ENCODE results near the gene SLC28A1. TPM values are rescaled to one million over a fixed set of nuclear protein-coding genes. Genes with fewer than 3 reads are reported as not detected.
A peak's percentile ranks its signal among the peaks of the same experiment; 100 is the strongest.
"Not testable (repeated sequence)": the region's sequence is repeated elsewhere in the genome, so short reads cannot be mapped to it uniquely, and the experiment has no call there.

The SLC28A1 gene
- total RNA-seq, 2 experiments from 2014 or later, result not detected

DNA sequence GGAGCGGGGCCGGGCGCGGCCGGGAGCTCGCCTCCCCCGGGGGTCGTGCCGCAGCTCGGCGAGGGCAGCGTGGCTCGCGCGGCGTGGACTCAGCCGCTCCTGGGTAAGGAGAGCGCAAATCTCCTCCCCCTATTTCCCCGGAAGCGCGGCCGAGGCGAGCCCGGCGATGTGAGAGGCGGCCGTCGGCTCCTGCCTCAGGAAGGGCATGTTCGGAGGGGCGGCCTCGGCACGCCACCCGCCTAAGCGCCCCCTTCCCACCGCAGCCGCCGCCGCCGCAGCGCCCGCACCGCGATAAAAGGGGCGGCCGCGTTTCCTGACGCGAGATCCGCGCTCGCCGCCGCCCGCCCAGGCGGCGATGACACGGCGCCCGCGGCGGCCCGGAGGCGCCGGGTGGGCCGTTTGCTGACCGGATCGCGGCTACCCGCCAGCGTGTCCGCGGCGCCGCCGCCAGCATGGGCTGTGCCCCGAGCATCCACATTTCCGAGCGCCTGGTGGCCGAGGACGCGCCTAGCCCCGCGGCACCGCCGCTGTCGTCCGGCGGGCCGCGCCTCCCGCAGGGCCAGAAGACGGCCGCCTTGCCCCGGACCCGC, 97.3 kb downstream of the SLC28A1 start, which contains the start of gene PDE8A:
PDE8A (plus strand) TSS at position 146 of the 590 bp plus-strand sequence; CDS start at position 453, 307 bp downstream.
- H3K27me3 Mint-ChIP-seq, result peaks cover 5% of the 10 kb centered on the region
- H3K4me3 Mint-ChIP-seq, result peak within 1 kb of the TSS; percentile 96
- peaks cover 54% of the 10 kb centered on the region for H3K4me1 Mint-ChIP-seq
- peaks cover 5% of the 10 kb centered on the region for H3K36me3 Mint-ChIP-seq (ENCODE audit: low read depth)
- CTCF ChIA-PET, result interaction anchor here (1.2 to 1.8 kb wide), 2 partner anchors 45 to 383 kb away, joined by 3 to 6 read pairs; no protein-coding TSS in a partner anchor
- peak within 1 kb of the TSS; percentile 94 for H3K27ac Mint-ChIP-seq
- H3K9me3 Mint-ChIP-seq, result no peaks in the 10 kb centered on the region
- DNase-seq, result peak; percentile 67
- POLR2A ChIA-PET, result interaction anchor here (0.8 to 2.4 kb wide), 15 partner anchors 10 to 411 kb away, joined by 3 to 17 read pairs (median 4); no protein-coding TSS in a partner anchor

DNA sequence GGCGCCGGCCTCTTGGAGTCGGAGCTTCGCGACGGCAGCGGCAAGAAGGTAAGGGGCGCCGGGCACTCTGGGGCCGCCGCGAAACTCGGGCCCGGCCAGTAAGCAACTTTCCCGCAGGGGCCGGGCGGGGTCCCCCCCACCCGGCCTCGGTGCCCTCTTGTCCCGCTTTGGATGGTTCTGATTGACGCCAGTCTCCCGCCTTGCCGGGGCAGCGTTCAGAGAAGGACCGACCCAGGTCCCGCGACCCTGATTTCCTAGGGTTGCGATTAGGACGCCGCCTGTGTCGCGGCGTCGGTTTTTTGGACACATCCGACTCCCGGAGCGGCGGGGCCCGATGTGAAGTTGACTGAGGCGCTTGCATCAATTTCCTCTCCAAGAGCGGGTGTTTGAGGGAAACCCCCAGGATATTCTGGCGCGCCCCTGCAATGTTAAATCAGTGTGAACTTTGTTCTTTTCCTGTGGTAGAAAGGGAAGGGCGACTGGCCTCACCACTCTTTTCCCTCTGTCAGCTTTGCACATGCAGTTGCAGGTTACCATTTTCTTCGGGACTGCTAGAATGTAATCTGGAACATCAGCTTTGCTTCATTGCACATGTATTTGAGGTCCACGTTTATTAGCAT, 97.9 kb downstream of the SLC28A1 start:
- H3K27ac Mint-ChIP-seq, result peak overlapping the region; percentile 89
- H3K36me3 Mint-ChIP-seq (ENCODE audit: low read depth), result peaks cover 5% of the 10 kb centered on the region
- H3K9me3 Mint-ChIP-seq, result no peaks in the 10 kb centered on the region
- peak overlapping the region; percentile 96 for H3K4me3 Mint-ChIP-seq
- CTCF ChIA-PET, result interaction anchor here (1.2 kb wide), 1 partner anchor 45 kb away, joined by 3 read pairs; no protein-coding TSS in a partner anchor
- POLR2A ChIA-PET, result interaction anchor here (0.6 to 2.4 kb wide), 3 partner anchors 10 to 107 kb away, joined by 3 to 12 read pairs (median 4); no protein-coding TSS in a partner anchor
- peaks cover 5% of the 10 kb centered on the region for H3K27me3 Mint-ChIP-seq
- peaks cover 57% of the 10 kb centered on the region for H3K4me1 Mint-ChIP-seq
- peak; percentile 61 for DNase-seq

DNA sequence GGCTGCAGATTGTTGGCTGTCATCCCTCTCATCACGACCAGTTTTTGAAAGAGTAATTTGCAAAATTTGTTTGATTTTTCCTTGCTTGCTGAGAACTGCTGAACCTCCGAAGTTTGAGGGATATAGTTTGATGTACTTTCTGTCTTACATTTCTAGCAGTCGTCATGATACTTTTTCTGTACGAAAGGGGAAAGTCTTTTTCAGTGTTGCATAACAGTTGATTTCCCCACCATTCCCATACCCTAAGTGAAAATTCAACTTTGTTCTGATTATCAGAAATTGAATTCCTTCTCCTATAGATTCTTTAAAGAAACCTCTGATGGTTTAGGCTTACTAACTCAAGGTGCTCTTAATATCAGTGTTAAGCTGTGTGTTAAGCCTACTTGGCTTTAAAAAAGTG, 98.8 kb downstream of the SLC28A1 start:
- Mint-ChIP-seq H3K9me3 (no peaks in the 10 kb centered on the region), H3K36me3 (ENCODE audit: low read depth) (peaks cover 5% of the 10 kb centered on the region), H3K27ac (peak overlapping the region; percentile 89), H3K27me3 (peaks cover 4% of the 10 kb centered on the region), H3K4me1 (peaks cover 64% of the 10 kb centered on the region), H3K4me3 (peak overlapping the region; percentile 96)
- POLR2A ChIA-PET, result interaction anchor here (0.6 kb wide), 1 partner anchor 106 kb away, joined by 3 read pairs; no protein-coding TSS in a partner anchor
- CTCF ChIA-PET, result no interaction called here
- DNase-seq, result no peak

DNA sequence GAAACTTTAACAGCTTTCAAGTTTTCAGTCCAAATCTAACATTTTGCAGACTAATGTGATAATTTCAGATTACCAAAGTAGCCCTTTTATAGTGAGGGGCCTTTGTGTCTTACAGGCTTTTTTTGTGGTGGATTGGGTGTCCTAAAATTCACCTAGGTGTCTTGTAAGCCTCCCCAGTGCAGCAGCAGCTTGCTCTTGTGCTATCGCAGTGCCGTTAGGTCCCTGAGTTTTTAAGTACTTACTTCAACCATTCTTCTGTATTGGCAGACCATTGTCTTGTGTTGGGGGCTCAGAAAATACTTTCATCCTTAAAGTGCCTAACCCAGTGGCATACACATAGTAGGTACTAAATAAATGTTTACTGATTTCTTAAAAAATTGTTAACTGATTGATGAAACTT, 99.2 kb downstream of the SLC28A1 start:
- no peak for DNase-seq
- ChIA-PET POLR2A (no interaction called here), CTCF (no interaction called here)
- H3K4me1 Mint-ChIP-seq, result peaks cover 66% of the 10 kb centered on the region
- no peak overlapping the region for H3K27ac Mint-ChIP-seq
- no peaks in the 10 kb centered on the region for H3K27me3 Mint-ChIP-seq
- H3K9me3 Mint-ChIP-seq, result no peaks in the 10 kb centered on the region
- H3K36me3 Mint-ChIP-seq (ENCODE audit: low read depth), result peaks cover 5% of the 10 kb centered on the region
- H3K4me3 Mint-ChIP-seq, result peak overlapping the region; percentile 96

DNA sequence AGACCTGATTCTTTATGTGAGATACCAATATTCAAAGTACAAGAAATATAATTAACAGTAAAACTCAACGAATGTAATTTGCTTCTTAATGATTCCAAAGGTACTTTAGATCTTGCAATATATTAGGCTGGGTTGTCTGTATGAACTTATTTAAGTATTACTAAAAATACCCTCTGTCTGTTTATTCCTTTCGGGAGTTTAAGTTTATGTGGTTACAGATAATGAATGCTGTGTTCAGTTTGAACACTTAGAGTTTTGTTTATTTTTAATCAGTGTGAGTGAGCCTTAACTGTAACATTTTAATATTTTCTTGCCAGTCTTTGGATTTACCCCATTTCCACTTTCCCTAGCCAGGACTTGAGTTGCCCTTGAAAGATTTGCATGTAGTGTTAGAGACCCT, 100.7 kb downstream of the SLC28A1 start:
- Mint-ChIP-seq H3K4me1 (peaks cover 63% of the 10 kb centered on the region), H3K27ac (no peak overlapping the region), H3K27me3 (no peaks in the 10 kb centered on the region), H3K9me3 (no peaks in the 10 kb centered on the region), H3K4me3 (no peak overlapping the region), H3K36me3 (ENCODE audit: low read depth) (peaks cover 5% of the 10 kb centered on the region)
- no peak for DNase-seq
- CTCF ChIA-PET, result no interaction called here
- POLR2A ChIA-PET, result no interaction called here

DNA sequence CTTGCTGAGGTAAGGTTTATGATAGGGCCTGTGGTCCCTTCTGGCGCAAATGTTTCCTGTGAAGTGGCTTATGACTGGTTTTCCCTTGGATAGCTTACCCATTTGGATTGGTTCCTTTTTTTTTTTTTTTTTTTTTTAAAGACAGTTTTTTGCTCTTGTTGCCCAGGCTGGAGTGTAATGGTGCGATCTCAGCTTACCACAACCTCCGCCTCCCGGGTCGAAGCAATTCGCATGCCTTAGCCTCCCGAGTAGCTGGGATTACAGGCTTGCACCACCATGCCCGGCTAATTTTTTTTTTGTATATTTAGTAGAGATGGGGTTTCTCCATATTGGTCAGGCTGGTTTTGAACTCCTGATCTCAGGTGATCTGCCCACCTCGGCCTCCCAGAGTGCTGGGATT, 102.9 kb downstream of the SLC28A1 start:
- not testable (repeated sequence) for H3K36me3 Mint-ChIP-seq (ENCODE audit: low read depth); H3K27me3 Mint-ChIP-seq; H3K4me3 Mint-ChIP-seq; H3K9me3 Mint-ChIP-seq; DNase-seq
- ChIA-PET CTCF (interaction anchor here (0.9 to 1.7 kb wide), 4 partner anchors 18 to 417 kb away, joined by 3 to 4 read pairs (median 4); no protein-coding TSS in a partner anchor), POLR2A (interaction anchor here (2.0 kb wide), 1 partner anchor 43 kb away, joined by 14 read pairs; no protein-coding TSS in a partner anchor)
- Mint-ChIP-seq H3K4me1 (peaks cover 80% of the 10 kb centered on the region), H3K27ac (peak overlapping the region; percentile 95)

DNA sequence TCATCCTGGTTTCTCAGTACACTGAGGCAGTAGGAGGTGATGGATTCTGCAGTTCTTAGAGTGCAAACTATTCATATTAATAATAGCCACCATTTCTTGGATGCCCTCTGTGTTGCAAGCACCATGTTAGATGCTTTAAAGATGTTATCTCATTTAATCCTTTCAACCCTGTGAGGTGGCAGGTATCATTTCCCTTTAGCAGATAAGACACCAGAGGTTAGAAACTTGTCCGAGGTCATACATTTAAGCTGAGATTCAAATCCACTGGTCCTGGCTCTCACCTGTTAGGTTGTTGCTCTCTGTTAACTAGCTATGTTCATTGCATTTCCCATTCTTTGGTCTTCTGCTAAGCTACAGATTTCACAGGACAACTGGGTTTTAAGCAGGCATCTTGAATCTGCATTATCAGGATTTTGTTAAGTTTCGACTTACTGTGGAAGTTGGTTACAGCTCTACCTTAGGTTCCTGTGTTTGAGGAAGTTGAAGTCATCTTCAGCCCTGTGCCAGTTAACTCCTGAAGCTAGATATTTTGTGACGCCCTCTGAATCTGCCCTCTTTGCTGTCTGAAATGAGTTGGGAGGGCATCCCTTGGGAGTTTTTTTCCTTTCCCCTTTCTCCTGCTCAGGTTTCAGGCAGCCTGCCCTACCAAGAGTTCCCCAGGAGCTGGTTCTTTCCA, 103.6 kb downstream of the SLC28A1 start:
- Mint-ChIP-seq H3K9me3 (no peaks in the 10 kb centered on the region), H3K27me3 (no peaks in the 10 kb centered on the region), H3K36me3 (ENCODE audit: low read depth) (peaks cover 2% of the 10 kb centered on the region), H3K4me1 (peaks cover 78% of the 10 kb centered on the region), H3K4me3 (peak overlapping the region; percentile 59), H3K27ac (peak overlapping the region; percentile 95)
- CTCF ChIA-PET, result interaction anchor here (0.9 to 1.7 kb wide), 4 partner anchors 44 to 417 kb away, joined by 3 to 4 read pairs (median 3); no protein-coding TSS in a partner anchor
- DNase-seq, result no peak
- POLR2A ChIA-PET, result interaction anchor here (1.0 to 2.4 kb wide), 5 partner anchors 8 to 58 kb away, joined by 3 to 20 read pairs (median 5); no protein-coding TSS in a partner anchor

DNA sequence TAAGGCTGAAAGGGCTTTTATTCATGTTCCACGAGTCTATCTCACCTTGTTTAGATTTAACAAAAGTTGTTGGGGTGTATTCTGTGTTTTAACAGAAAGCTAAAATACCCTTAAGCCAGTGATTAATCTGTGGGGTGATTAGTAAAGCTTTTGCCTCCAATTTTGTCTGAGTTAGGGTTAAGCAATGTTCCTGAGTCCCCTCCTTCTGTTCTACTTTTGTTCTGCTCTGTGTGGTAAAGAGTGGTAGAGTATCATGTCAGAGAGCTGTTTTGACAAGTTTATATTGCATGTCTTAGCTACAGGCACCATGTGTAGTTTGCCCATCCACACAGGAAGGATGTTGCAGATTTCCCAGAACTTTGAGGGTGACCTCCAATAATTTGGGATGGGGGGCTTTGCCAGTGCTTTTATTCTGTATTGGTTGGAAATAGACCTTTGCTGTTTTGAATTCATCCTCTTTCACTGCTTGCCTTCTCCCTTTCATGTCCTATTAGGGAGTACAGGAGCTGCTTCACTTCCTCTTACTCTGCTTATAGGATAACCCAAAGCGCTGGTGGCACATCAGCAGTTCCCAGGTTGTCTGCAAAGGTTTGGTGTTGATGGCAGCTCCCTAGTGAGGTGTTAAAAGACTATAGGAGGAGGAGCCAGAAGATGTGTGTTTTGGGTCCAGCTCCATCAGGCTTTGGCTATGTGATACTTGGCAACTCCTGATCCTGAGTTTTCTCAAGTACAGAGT, 104.6 kb downstream of the SLC28A1 start:
- CTCF ChIA-PET, result interaction anchor here (0.9 to 1.2 kb wide), 2 partner anchors 9 to 60 kb away, joined by 3 read pairs; no protein-coding TSS in a partner anchor
- POLR2A ChIA-PET, result interaction anchor here (1.0 to 2.4 kb wide), 5 partner anchors 9 to 57 kb away, joined by 3 to 20 read pairs (median 5); no protein-coding TSS in a partner anchor
- Mint-ChIP-seq H3K36me3 (ENCODE audit: low read depth) (peaks cover 2% of the 10 kb centered on the region), H3K9me3 (no peaks in the 10 kb centered on the region), H3K27ac (peak overlapping the region; percentile 95), H3K4me3 (no peak overlapping the region), H3K27me3 (no peaks in the 10 kb centered on the region), H3K4me1 (peaks cover 71% of the 10 kb centered on the region)
- DNase-seq, result no peak

DNA sequence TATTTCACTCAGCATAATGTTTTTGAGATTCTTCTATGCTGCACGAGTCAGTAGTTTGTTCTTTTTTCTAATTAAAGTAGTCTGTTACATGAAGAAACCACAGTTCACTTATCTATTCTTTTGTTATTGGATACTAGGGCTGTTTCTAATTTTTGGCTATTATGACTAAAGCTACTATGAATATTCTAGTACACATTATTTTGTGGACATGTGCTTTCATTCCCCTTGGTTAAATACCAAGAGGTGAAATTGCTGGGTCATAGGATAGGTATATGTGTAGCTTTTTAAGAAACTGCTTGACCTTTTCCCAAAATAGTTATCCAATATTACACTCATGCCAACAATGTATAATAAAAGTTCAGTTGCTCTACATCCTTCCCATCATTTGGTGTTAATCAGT, 106.0 kb downstream of the SLC28A1 start:
- ChIA-PET POLR2A (no interaction called here), CTCF (no interaction called here)
- peaks cover 59% of the 10 kb centered on the region for H3K4me1 Mint-ChIP-seq
- H3K9me3 Mint-ChIP-seq, result no peaks in the 10 kb centered on the region
- no peak overlapping the region for H3K4me3 Mint-ChIP-seq
- H3K27me3 Mint-ChIP-seq, result no peaks in the 10 kb centered on the region
- no peak for DNase-seq
- H3K36me3 Mint-ChIP-seq (ENCODE audit: low read depth), result peaks cover under 1% of the 10 kb centered on the region
- H3K27ac Mint-ChIP-seq, result no peak overlapping the region

DNA sequence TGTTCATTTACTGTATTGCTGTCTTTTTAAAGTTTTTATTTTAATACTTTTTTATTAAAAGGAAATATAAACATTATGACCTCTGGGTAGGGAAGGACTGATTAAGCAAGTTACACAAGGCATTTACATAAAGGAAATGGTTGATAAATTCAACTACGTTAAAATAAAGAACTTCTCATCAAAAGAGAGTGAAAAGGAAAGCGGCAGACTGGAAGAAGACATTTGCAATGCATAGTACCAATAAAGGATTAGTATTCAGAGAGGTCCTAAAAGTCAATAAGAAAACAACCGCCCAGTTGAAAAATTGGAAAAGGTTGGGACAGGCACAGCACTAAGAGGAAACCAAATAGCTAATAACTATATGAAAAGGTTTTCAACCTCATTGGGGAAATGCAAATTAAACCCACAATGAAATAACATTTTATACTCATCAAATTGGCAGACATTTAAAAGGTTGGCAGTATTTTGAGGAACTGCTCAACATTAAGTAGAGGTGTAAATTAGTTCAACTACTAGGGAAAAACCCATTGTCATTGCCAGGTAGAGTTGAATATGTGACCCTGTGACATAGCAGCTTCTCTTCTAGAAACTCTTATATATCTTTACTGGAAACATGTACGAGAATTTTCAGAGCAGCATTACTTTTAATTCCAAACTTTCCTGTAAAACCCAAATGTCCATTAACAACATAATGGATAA, 106.7 kb downstream of the SLC28A1 start:
- H3K4me1 Mint-ChIP-seq, result peaks cover 57% of the 10 kb centered on the region
- H3K27ac Mint-ChIP-seq, result no peak overlapping the region
- POLR2A ChIA-PET, result interaction anchor here (0.9 to 2.2 kb wide), 2 partner anchors 10 to 13 kb away, joined by 3 to 12 read pairs; partner anchors contain the start of gene PDE8A
- no peaks in the 10 kb centered on the region for H3K27me3 Mint-ChIP-seq
- no peaks in the 10 kb centered on the region for H3K36me3 Mint-ChIP-seq (ENCODE audit: low read depth)
- H3K4me3 Mint-ChIP-seq, result no peak overlapping the region
- H3K9me3 Mint-ChIP-seq, result no peaks in the 10 kb centered on the region
- no peak for DNase-seq
- CTCF ChIA-PET, result no interaction called here

DNA sequence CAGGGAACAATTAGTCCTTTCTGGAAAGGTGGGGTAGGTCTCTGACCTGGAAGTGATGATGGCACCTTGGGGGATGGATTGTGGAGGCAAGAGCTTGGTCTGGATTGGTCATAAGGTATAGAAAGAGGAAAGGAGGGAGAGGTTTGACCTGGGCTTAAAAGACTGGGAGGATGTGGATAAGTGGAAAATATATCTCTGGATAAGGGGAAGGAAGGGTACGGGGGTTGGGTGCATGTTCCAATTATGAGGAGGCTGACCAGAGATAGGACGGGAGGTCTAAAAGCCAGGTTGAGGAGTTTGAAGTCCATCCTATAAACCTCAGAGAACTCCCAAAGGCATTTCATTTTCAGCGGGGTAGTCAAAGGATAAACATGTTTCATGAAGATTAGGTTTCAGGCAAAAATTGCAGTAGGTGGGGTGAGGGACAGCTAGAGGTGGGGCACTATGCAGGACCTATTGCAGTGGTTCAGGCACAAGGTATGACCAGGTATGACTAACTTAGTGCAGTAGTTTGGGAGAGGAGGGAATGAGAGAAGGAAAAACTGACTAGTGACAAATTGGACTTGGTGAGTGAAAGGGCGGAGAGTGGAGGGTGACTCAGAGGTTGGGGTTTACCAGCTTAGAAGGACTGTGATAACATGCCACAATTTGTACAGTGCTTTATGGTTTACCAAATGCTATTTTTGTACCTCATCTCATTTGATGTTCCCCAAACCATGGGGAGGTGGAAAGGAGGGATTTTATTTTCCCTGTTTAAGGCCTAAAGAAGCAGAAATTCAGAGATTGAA, 107.9 kb downstream of the SLC28A1 start:
- H3K36me3 Mint-ChIP-seq (ENCODE audit: low read depth), result no peaks in the 10 kb centered on the region
- ChIA-PET POLR2A (interaction anchor here (0.7 to 2.2 kb wide), 3 partner anchors 11 to 14 kb away, joined by 3 to 12 read pairs (median 3); partner anchors contain the start of gene PDE8A), CTCF (no interaction called here)
- no peaks in the 10 kb centered on the region for H3K27me3 Mint-ChIP-seq
- peaks cover 47% of the 10 kb centered on the region for H3K4me1 Mint-ChIP-seq
- H3K4me3 Mint-ChIP-seq, result no peak overlapping the region
- H3K27ac Mint-ChIP-seq, result peak overlapping the region; percentile 6
- peak; percentile 42 for DNase-seq
- H3K9me3 Mint-ChIP-seq, result no peaks in the 10 kb centered on the region

Measured in activated CD4-positive, alpha-beta memory T cell treated with anti-CD3 and anti-CD28 coated beads, Interleukin-2, amount 10 ng/mL, durations not matched to agents 7 days and 5 days (primary cell).